ENCODE results near the gene PPM1E. TPM values are rescaled to one million over a fixed set of nuclear protein-coding genes. Genes with fewer than 3 reads are reported as not detected.
"Not testable (repeated sequence)": the region's sequence is repeated elsewhere in the genome, so short reads cannot be mapped to it uniquely, and the experiment has no call there.

Gene PPM1E
- total and polyA plus RNA-seq, 11 donors: 0.20 to 4.0 (median 0.50) TPM

GRCh38 chr17:58840820-58841612 lies 85.4 kb downstream of the PPM1E start:
- intact Hi-C loops (cut with DNase I): no loop called here

DNA sequence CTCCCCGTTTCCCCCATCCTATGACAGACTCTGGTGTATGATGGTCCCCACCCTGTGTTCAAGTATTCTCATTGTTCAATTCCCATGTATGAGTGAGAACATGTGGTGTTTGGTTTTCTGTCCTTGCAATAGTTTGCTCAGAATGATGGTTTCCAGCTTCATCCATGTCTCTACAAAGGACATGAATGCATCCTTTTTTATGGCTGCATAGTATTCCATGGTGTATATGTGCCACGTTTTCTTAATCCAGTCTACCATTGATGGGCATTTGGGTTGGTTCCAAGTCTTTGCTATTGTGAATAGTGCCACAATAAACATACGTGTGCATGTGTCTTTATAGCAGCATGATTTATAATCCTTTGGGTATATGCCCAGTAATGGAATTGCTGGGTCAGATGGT lies 90.8 kb downstream of the PPM1E start:
- intact Hi-C loops (cut with DNase I); ATAC-seq; H3K36me3 ChIP-seq; H3K4me1 ChIP-seq; H3K4me3 ChIP-seq; DNase-seq; H3K27me3 ChIP-seq; H3K27ac ChIP-seq: not testable (repeated sequence)
- H3K9me3 ChIP-seq: peaks cover 0 to 12% (median 0%) of the 10 kb centered on the region in 12 donors
- WGBS, 4 donors: 73 to 89% (median 81%) methylated on average over 3 of the region's 3 CpGs

More at GRCh38 chr17:58840820-58841612, 85.4 kb downstream of the PPM1E start:
- Histone ChIP-seq H3K27ac (no peak overlapping the region), H3K4me1 (no peaks in the 10 kb centered on the region), H3K36me3 (no peaks in the 10 kb centered on the region), H3K27me3 (no peaks in the 10 kb centered on the region), H3K4me3 (no peak overlapping the region), H3K9me3 (no peaks in the 10 kb centered on the region)
- TF ChIP-seq, protein P1, sequence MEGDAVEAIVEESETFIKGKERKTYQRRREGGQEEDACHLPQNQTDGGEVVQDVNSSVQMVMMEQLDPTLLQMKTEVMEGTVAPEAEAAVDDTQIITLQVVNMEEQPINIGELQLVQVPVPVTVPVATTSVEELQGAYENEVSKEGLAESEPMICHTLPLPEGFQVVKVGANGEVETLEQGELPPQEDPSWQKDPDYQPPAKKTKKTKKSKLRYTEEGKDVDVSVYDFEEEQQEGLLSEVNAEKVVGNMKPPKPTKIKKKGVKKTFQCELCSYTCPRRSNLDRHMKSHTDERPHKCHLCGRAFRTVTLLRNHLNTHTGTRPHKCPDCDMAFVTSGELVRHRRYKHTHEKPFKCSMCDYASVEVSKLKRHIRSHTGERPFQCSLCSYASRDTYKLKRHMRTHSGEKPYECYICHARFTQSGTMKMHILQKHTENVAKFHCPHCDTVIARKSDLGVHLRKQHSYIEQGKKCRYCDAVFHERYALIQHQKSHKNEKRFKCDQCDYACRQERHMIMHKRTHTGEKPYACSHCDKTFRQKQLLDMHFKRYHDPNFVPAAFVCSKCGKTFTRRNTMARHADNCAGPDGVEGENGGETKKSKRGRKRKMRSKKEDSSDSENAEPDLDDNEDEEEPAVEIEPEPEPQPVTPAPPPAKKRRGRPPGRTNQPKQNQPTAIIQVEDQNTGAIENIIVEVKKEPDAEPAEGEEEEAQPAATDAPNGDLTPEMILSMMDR (IDR thresholded peaks at IDR 0.05): no peak
- TF ChIP-seq POLR2A (IDR thresholded peaks at IDR 0.05): no peak
- 63 to 77% (median 64%) methylated on average over 4 of the region's 4 CpGs for WGBS, 4 donors
- DNase-seq (no peak), ATAC-seq (no peak)

GRCh38 chr17:58850106-58850505 lies 94.5 kb downstream of the PPM1E start:
- ATAC-seq; DNase-seq; H3K4me3 ChIP-seq; H3K36me3 ChIP-seq; H3K27ac ChIP-seq; intact Hi-C loops (cut with DNase I); H3K27me3 ChIP-seq; H3K4me1 ChIP-seq: not testable (repeated sequence)
- 95 to 100% (median 99%) methylated on average over 2 of the region's 2 CpGs for WGBS, 4 donors
- H3K9me3 ChIP-seq: peaks cover 0 to 19% (median 0%) of the 10 kb centered on the region in 12 donors

GRCh38 chr17:58865301-58865700 lies 109.6 kb downstream of the PPM1E start:
- no peak for ATAC-seq
- TF ChIP-seq, protein P1 (IDR thresholded peaks at IDR 0.05): no peak
- no peak for TF ChIP-seq POLR2A (IDR thresholded peaks at IDR 0.05)
- H3K9me3 ChIP-seq: peaks cover 0 to 5% (median 0%) of the 10 kb centered on the region in 12 donors
- no peaks in the 10 kb centered on the region for H3K4me1 ChIP-seq
- H3K27ac ChIP-seq: no peak overlapping the region
- WGBS, 4 donors: 81 to 89% (median 87%) methylated on average over 6 of the region's 6 CpGs
- intact Hi-C loops (cut with DNase I): no loop called here
- H3K27me3 ChIP-seq: no peaks in the 10 kb centered on the region
- H3K36me3 ChIP-seq: no peaks in the 10 kb centered on the region
- no peak overlapping the region for H3K4me3 ChIP-seq
- no peak for DNase-seq

DNA sequence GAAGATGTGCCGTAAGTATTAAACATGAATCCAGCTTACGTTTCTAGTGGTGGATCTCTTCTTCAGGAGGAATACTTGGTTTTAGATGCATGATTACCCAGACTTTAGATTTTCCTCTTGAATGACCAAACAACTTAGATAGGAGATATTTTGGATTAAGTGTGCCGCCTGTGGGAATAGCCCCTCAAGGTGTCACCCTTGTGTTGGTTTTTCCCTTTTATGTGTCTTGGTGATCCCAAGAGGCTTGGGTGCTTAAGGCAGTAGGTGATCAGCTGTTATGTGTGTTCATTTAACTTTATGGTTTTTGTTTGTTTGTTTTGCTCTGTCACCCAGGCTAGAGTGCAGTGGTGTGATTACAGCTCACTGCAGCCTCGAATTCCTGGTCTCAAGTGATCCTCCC lies 115.1 kb downstream of the PPM1E start:
- 76 to 91% (median 89%) methylated on average over 4 of the region's 4 CpGs for WGBS, 4 donors
- DNase-seq (no peak), ATAC-seq (no peak)
- Histone ChIP-seq H3K27ac (no peak overlapping the region), H3K9me3 (no peaks in the 10 kb centered on the region), H3K4me1 (no peaks in the 10 kb centered on the region), H3K36me3 (no peaks in the 10 kb centered on the region), H3K4me3 (no peak overlapping the region), H3K27me3 (no peaks in the 10 kb centered on the region)
- intact Hi-C loops (cut with DNase I): no loop called here
- TF ChIP-seq, protein P1 (IDR thresholded peaks at IDR 0.05): no peak

Measured in heart left ventricle (tissue), 16 donors.